ENCODE results near the gene IL5RA.

DNA sequence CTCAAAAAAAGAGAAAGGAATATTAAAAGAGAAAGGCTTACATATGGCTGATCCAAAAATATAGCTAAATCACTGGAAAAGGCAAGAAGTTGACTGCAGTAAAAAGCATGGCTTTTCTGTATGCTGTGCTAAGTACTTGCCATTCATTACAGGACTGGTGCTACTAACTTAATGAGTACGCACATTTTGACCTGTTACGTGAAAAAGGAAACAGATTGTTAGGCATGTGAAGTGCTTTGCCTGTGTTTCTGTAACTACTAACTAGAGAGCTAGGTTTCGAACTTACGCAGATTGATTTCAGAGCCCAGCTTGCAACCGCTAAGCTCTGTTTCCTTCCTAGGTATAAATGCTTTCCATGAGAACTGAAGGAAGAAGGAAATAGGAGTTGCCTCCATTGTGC, 19.4 kb upstream of the IL5RA start:
- TF ChIP-seq, protein P1, sequence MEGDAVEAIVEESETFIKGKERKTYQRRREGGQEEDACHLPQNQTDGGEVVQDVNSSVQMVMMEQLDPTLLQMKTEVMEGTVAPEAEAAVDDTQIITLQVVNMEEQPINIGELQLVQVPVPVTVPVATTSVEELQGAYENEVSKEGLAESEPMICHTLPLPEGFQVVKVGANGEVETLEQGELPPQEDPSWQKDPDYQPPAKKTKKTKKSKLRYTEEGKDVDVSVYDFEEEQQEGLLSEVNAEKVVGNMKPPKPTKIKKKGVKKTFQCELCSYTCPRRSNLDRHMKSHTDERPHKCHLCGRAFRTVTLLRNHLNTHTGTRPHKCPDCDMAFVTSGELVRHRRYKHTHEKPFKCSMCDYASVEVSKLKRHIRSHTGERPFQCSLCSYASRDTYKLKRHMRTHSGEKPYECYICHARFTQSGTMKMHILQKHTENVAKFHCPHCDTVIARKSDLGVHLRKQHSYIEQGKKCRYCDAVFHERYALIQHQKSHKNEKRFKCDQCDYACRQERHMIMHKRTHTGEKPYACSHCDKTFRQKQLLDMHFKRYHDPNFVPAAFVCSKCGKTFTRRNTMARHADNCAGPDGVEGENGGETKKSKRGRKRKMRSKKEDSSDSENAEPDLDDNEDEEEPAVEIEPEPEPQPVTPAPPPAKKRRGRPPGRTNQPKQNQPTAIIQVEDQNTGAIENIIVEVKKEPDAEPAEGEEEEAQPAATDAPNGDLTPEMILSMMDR (IDR thresholded peaks at IDR 0.05) = no peak
- TF ChIP-seq POLR2A (IDR thresholded peaks at IDR 0.05) = no peak

Data from stomach (tissue), 4 donors.